H1 (cell line): ENCODE results near the gene NEK11. TPM values are rescaled to one million over a fixed set of nuclear protein-coding genes. Genes with fewer than 3 reads are reported as not detected.

Experiments
- CTCF ChIP-seq, 3 experiments: IDR thresholded peaks; 1 replicate in 2 of 3; 2 replicates in 1 of 3; pipeline versions ENCODE4 v1.5.1 to v1.6.1; 2011; ENCODE audit warnings: low read length in 3 of 3, mild to moderate bottlenecking in 3 of 3, inconsistent platforms in 2 of 3, low read depth in 1 of 3, moderate library complexity in 1 of 3; ENCODE audit not compliant: insufficient read depth in 1 of 3; ENCODE audit errors: control extremely low read depth in 1 of 3
- EGR1 ChIP-seq: IDR thresholded peaks from 2 replicates; pipeline ENCODE4 v1.6.1; 2011; ENCODE audit warnings: low read depth, low read length, borderline replicate concordance
- HDAC2 ChIP-seq, 2 experiments: fragments of 300-600 bp in 1 of 2; sonication (generic) in 1 of 2; IDR thresholded peaks; 2 replicates each; pipeline ENCODE4 v1.6.1; 2011 to 2012; ENCODE audit warnings: low read depth in 2 of 2, low read length in 2 of 2, mild to moderate bottlenecking in 2 of 2, moderate library complexity in 2 of 2, borderline replicate concordance in 1 of 2, inconsistent platforms in 1 of 2
- KDM4A ChIP-seq: IDR thresholded peaks from one replicate; pipeline ENCODE4 v1.7.1; 2012; ENCODE audit warnings: low read depth, mild to moderate bottlenecking, moderate library complexity, low read length, inconsistent platforms; ENCODE audit not compliant: severe bottlenecking
- polyA plus RNA-seq, 7 experiments: library from polyadenylated mRNA; depleted of rRNA in 3 of 7; stranded (reverse) in 5 of 7; unstranded in 2 of 7; fragments of >200 nt in 5 of 7; fragments of 200-250 nt in 2 of 7; gene quantifications; 1 replicate in 5 of 7; 2 replicates in 1 of 7; 4 replicates in 1 of 7; pipeline versions ENCODE4 v1.2.1 to v1.2.3, GENCODE V29; 2011 to 2013; ENCODE audit warnings: missing spikeins in 2 of 7, mixed read lengths in 2 of 7
- total RNA-seq: library from RNA; stranded (reverse); fragmentation: NEBNext Ultra II Directional; extraction: Animal tissue kit (Norgen Biotek cat#: 25700); gene quantifications from 2 replicates; pipeline ENCODE4 v1.2.1, GENCODE V29; 2021
- TF ChIP-seq, protein P1 (sequence below): fragments of 300-600 bp; sonication (generic); IDR thresholded peaks from 2 replicates; pipeline ENCODE4 v1.7.1; 2012; ENCODE audit warnings: low read length, moderate library complexity, mild to moderate bottlenecking, inconsistent platforms; ENCODE audit not compliant: insufficient replicate concordance
- TF ChIP-seq, protein P2 (sequence below): IDR thresholded peaks from 2 replicates; pipeline ENCODE4 v1.6.1; 2012; ENCODE audit warnings: low read length, inconsistent platforms

Gene NEK11
- total and polyA plus RNA-seq, 2 of the 8 experiments (the other 6 are each of a cell fraction or from before 2014, with no cell fraction given) = 0.60 TPM; not detected in 1

- TF ChIP-seq, protein P1, sequence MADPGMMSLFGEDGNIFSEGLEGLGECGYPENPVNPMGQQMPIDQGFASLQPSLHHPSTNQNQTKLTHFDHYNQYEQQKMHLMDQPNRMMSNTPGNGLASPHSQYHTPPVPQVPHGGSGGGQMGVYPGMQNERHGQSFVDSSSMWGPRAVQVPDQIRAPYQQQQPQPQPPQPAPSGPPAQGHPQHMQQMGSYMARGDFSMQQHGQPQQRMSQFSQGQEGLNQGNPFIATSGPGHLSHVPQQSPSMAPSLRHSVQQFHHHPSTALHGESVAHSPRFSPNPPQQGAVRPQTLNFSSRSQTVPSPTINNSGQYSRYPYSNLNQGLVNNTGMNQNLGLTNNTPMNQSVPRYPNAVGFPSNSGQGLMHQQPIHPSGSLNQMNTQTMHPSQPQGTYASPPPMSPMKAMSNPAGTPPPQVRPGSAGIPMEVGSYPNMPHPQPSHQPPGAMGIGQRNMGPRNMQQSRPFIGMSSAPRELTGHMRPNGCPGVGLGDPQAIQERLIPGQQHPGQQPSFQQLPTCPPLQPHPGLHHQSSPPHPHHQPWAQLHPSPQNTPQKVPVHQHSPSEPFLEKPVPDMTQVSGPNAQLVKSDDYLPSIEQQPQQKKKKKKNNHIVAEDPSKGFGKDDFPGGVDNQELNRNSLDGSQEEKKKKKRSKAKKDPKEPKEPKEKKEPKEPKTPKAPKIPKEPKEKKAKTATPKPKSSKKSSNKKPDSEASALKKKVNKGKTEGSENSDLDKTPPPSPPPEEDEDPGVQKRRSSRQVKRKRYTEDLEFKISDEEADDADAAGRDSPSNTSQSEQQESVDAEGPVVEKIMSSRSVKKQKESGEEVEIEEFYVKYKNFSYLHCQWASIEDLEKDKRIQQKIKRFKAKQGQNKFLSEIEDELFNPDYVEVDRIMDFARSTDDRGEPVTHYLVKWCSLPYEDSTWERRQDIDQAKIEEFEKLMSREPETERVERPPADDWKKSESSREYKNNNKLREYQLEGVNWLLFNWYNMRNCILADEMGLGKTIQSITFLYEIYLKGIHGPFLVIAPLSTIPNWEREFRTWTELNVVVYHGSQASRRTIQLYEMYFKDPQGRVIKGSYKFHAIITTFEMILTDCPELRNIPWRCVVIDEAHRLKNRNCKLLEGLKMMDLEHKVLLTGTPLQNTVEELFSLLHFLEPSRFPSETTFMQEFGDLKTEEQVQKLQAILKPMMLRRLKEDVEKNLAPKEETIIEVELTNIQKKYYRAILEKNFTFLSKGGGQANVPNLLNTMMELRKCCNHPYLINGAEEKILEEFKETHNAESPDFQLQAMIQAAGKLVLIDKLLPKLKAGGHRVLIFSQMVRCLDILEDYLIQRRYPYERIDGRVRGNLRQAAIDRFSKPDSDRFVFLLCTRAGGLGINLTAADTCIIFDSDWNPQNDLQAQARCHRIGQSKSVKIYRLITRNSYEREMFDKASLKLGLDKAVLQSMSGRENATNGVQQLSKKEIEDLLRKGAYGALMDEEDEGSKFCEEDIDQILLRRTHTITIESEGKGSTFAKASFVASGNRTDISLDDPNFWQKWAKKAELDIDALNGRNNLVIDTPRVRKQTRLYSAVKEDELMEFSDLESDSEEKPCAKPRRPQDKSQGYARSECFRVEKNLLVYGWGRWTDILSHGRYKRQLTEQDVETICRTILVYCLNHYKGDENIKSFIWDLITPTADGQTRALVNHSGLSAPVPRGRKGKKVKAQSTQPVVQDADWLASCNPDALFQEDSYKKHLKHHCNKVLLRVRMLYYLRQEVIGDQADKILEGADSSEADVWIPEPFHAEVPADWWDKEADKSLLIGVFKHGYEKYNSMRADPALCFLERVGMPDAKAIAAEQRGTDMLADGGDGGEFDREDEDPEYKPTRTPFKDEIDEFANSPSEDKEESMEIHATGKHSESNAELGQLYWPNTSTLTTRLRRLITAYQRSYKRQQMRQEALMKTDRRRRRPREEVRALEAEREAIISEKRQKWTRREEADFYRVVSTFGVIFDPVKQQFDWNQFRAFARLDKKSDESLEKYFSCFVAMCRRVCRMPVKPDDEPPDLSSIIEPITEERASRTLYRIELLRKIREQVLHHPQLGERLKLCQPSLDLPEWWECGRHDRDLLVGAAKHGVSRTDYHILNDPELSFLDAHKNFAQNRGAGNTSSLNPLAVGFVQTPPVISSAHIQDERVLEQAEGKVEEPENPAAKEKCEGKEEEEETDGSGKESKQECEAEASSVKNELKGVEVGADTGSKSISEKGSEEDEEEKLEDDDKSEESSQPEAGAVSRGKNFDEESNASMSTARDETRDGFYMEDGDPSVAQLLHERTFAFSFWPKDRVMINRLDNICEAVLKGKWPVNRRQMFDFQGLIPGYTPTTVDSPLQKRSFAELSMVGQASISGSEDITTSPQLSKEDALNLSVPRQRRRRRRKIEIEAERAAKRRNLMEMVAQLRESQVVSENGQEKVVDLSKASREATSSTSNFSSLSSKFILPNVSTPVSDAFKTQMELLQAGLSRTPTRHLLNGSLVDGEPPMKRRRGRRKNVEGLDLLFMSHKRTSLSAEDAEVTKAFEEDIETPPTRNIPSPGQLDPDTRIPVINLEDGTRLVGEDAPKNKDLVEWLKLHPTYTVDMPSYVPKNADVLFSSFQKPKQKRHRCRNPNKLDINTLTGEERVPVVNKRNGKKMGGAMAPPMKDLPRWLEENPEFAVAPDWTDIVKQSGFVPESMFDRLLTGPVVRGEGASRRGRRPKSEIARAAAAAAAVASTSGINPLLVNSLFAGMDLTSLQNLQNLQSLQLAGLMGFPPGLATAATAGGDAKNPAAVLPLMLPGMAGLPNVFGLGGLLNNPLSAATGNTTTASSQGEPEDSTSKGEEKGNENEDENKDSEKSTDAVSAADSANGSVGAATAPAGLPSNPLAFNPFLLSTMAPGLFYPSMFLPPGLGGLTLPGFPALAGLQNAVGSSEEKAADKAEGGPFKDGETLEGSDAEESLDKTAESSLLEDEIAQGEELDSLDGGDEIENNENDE = no peak
- TF ChIP-seq, protein P2, sequence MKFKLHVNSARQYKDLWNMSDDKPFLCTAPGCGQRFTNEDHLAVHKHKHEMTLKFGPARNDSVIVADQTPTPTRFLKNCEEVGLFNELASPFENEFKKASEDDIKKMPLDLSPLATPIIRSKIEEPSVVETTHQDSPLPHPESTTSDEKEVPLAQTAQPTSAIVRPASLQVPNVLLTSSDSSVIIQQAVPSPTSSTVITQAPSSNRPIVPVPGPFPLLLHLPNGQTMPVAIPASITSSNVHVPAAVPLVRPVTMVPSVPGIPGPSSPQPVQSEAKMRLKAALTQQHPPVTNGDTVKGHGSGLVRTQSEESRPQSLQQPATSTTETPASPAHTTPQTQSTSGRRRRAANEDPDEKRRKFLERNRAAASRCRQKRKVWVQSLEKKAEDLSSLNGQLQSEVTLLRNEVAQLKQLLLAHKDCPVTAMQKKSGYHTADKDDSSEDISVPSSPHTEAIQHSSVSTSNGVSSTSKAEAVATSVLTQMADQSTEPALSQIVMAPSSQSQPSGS = no peak
- TF ChIP-seq KDM4A = no peak
- TF ChIP-seq CTCF (IDR thresholded peaks at IDR 0.05; ENCODE audit: control extremely low read depth in 1 of 3, insufficient read depth in 1 of 3, low read depth in 1 of 3, low read length in 3 of 3) = no peak
- TF ChIP-seq EGR1 = no peak
- no peak for TF ChIP-seq HDAC2 (IDR thresholded peaks at IDR 0.05; ENCODE audit: borderline replicate concordance in 1 of 2, low read depth in 2 of 2, low read length in 2 of 2)
Measured at GRCh38 chr3:131007256-131007655, 19.4 kb upstream of the NEK11 start (continued).
